Mesothelial cell of epicardium (in vitro differentiated cells): ENCODE data around the gene PCAT6. TPM values are rescaled to one million over a fixed set of nuclear protein-coding genes. Genes with fewer than 3 reads are reported as not detected.

ENCODE experiments used
- DNase-seq, 2 experiments: peaks; one replicate each; pipeline ENCODE4 v3.0.0; 2021; ENCODE audit warnings: low spot score in 2 of 2; ENCODE audit not compliant: unreplicated experiment in 2 of 2
- H3K27ac Mint-ChIP-seq: 2 replicates; pipeline ENCODE4 v1.8.0; 2021; ENCODE audit warnings: mixed read lengths
- H3K27me3 Mint-ChIP-seq: 2 replicates; pipeline ENCODE4 v1.8.0; 2021; ENCODE audit warnings: low read depth, mixed read lengths
- H3K36me3 Mint-ChIP-seq: 2 replicates; pipeline ENCODE4 v1.8.0; 2021; ENCODE audit warnings: mixed read lengths
- H3K4me1 Mint-ChIP-seq: 2 replicates; pipeline ENCODE4 v1.8.0; 2021; ENCODE audit warnings: mixed read lengths
- H3K4me3 Mint-ChIP-seq: 2 replicates; pipeline ENCODE4 v1.8.0; 2021; ENCODE audit warnings: mild to moderate bottlenecking, moderate library complexity, mixed read lengths
- H3K9me3 Mint-ChIP-seq: 2 replicates; pipeline ENCODE4 v1.8.0; 2021; ENCODE audit warnings: mixed read lengths
- total RNA-seq: library from RNA; stranded (reverse); gene quantifications from 3 replicates; pipeline ENCODE4 v1.2.1, GENCODE V29; 2021
- TF ChIP-seq, protein P1 (sequence below): fragments of 200-600 bp; sonication (generic); IDR thresholded peaks from one replicate; pipeline ENCODE4 v1.5.0; 2021; ENCODE audit warnings: antibody characterized with exemption; ENCODE audit not compliant: unreplicated experiment

The PCAT6 gene
- total RNA-seq, 1 donor from 2014 or later = 9.9 TPM

DNA sequence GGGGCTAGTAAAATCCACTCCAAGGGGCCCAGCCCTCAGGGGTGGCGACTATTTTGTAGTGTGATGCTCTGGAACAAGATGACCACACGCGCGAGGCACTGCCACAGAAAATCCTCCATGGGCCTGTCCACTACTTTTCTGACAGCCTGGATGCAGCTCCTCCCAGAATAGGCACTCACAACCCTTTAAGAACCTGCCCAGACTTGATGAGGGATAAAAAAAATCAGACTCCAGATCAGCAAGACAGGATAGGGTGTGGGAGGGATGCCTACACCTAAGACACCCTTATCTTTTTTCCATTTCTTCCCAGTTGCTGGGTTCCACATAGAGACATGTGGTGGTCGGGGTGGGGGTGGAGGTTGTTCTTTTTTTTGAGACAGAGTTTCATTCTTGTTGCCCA lies 33.5 kb downstream of the PCAT6 start:
- Mint-ChIP-seq H3K27me3 (no peaks in the 10 kb centered on the region), H3K4me3 (no peak overlapping the region), H3K27ac (no peak overlapping the region), H3K9me3 (no peaks in the 10 kb centered on the region), H3K36me3 (no peaks in the 10 kb centered on the region), H3K4me1 (no peaks in the 10 kb centered on the region)
- TF ChIP-seq, protein P1, sequence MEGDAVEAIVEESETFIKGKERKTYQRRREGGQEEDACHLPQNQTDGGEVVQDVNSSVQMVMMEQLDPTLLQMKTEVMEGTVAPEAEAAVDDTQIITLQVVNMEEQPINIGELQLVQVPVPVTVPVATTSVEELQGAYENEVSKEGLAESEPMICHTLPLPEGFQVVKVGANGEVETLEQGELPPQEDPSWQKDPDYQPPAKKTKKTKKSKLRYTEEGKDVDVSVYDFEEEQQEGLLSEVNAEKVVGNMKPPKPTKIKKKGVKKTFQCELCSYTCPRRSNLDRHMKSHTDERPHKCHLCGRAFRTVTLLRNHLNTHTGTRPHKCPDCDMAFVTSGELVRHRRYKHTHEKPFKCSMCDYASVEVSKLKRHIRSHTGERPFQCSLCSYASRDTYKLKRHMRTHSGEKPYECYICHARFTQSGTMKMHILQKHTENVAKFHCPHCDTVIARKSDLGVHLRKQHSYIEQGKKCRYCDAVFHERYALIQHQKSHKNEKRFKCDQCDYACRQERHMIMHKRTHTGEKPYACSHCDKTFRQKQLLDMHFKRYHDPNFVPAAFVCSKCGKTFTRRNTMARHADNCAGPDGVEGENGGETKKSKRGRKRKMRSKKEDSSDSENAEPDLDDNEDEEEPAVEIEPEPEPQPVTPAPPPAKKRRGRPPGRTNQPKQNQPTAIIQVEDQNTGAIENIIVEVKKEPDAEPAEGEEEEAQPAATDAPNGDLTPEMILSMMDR = no peak
- no peak for DNase-seq

- TF ChIP-seq, protein P1 = no peak
- DNase-seq = no peak
- Mint-ChIP-seq H3K4me1 (no peaks in the 10 kb centered on the region), H3K27me3 (no peaks in the 10 kb centered on the region), H3K9me3 (no peaks in the 10 kb centered on the region), H3K4me3 (no peak overlapping the region), H3K27ac (no peak overlapping the region), H3K36me3 (no peaks in the 10 kb centered on the region)
Observed at GRCh38 chr1:202844935-202845334, 34.2 kb downstream of the PCAT6 start.

DNA sequence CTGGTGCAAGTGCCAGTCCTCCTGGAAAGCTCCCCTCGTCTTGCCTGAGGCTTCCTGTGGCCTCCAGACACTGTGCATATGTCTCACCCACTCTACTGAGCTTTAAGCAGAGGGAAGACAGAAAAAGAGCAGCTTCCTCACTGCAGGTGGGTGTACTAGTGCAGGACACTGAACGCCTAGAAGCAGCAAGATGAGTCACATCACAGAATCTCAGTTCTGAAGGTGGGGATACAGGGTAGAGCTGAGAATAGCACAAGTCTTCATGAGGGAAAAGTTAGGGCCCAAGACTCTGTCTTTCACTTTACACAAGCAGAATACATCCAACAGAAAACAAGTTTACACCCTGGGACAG lies 37.4 kb downstream of the PCAT6 start:
- H3K36me3 Mint-ChIP-seq = no peaks in the 10 kb centered on the region
- no peaks in the 10 kb centered on the region for H3K9me3 Mint-ChIP-seq
- H3K27me3 Mint-ChIP-seq = no peaks in the 10 kb centered on the region
- no peak for DNase-seq
- no peak overlapping the region for H3K4me3 Mint-ChIP-seq
- H3K27ac Mint-ChIP-seq = no peak overlapping the region
- TF ChIP-seq, protein P1 = no peak
- no peaks in the 10 kb centered on the region for H3K4me1 Mint-ChIP-seq

- no peak overlapping the region for H3K4me3 Mint-ChIP-seq
- no peak for DNase-seq
- no peaks in the 10 kb centered on the region for H3K27me3 Mint-ChIP-seq
- no peaks in the 10 kb centered on the region for H3K4me1 Mint-ChIP-seq
- no peaks in the 10 kb centered on the region for H3K9me3 Mint-ChIP-seq
- H3K36me3 Mint-ChIP-seq = no peaks in the 10 kb centered on the region
- TF ChIP-seq, protein P1 = no peak
- no peak overlapping the region for H3K27ac Mint-ChIP-seq
Observed at GRCh38 chr1:202850593-202851362, 40.0 kb downstream of the PCAT6 start.

DNA sequence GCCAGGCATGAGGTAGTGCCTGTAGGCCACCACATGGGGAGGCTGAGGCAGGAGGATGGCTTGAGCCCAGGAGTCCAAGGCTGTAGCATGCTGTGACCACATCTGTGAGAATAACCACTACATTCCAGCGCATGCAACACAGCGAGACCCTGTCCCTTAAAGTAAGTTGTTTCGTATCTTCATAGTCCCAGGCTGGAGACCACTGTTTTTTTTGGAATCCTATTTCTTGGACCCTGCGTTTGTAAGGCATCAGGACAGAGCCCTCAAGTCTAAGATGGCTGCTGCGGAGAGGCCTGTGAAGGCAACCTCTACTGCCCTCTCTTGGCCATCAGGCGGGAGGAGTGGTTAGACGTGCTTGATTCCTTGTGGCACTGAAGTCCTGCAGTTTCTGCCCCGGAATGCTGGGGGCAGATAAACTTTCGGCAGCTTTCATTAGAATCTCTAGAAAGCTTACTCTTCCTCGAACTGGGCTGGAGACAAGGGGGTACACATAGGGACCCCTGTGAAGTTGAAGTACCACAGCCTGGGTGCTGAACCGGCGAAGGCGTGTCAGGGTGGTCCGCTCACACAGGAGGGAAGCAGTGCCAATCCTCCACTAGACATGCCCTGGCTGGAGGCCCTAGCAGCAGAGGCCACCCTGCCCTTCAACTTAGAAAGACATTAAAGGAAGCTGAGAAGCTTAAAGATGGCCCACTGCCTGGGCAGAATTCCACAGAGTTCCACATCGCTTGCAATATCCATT lies 41.6 kb downstream of the PCAT6 start:
- H3K27me3 Mint-ChIP-seq = no peaks in the 10 kb centered on the region
- TF ChIP-seq, protein P1 = peak; percentile 32
- H3K36me3 Mint-ChIP-seq = no peaks in the 10 kb centered on the region
- no peak overlapping the region for H3K27ac Mint-ChIP-seq
- no peaks in the 10 kb centered on the region for H3K4me1 Mint-ChIP-seq
- H3K4me3 Mint-ChIP-seq = no peak overlapping the region
- DNase-seq = no peak
- H3K9me3 Mint-ChIP-seq = no peaks in the 10 kb centered on the region
